ENCODE data around the gene ORC3. TPM values are rescaled to one million over a fixed set of nuclear protein-coding genes. Genes with fewer than 3 reads are reported as not detected.

Gene ORC3
- total and polyA plus RNA-seq, 10 of the 15 experiments (the other 5 are each of a cell fraction or from before 2014, with no cell fraction given) = 27.2 to 76.3 (median 54.6) TPM

DNA sequence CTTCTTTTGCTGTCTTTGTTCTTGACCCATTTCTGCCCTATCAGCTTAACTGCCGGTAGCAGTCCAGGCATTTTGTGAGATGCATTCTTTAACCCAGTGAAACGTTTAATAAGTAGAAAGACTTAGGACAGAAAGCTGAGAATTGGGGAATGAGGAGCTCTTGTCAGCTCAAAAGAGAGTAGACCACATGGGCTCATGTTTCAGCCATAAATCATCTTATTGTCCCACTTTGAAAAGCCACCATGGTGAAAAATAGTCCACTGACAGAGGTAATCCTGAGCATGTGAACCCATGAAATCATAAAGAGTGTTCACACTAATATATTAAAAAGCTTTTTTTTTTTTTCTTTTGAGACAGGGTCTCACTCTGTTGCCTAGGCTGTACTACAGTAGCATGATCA, 16.3 kb downstream of the ORC3 start:
- H3K9ac ChIP-seq (ENCODE audit: control insufficient read depth, insufficient read depth, low read length) = no peak overlapping the region
- no peak overlapping the region for H3K27ac ChIP-seq (ENCODE audit: control insufficient read depth, insufficient read depth)
- H3K4me2 ChIP-seq (ENCODE audit: control insufficient read depth, insufficient read depth) = no peak overlapping the region
- peaks cover 0 to 3% of the 10 kb centered on the region in 2 experiments; a peak in 3 of 4 replicates for H3K36me3 ChIP-seq (ENCODE audit: control insufficient read depth in 2 of 2, insufficient read depth in 2 of 2, low read length in 1 of 2)
- no peaks in the 10 kb centered on the region for H3K4me1 ChIP-seq (ENCODE audit: control insufficient read depth, insufficient read depth, low read length)
- H3K9me3 ChIP-seq (replicated peaks; ENCODE audit: control insufficient read depth, insufficient read depth, low read length) = no peaks in the 10 kb centered on the region
- WGBS (ENCODE audit: insufficient coverage, insufficient replicate concordance, low lambda C conversion rate, missing lambda C conversion rate) = 97% methylated on average over 2 of the region's 2 CpGs
- ChIA-PET RAD21 (ENCODE audit: unreplicated experiment) (interaction anchor here (1.1 kb wide), 1 partner anchor 17 kb away, joined by 3 read pairs; the partner anchor contains the start of genes ORC3 and RARS2), CTCF (interaction anchor here (0.6 to 3.3 kb wide), 5 partner anchors 10 to 1462 kb away, joined by 4 to 12 read pairs (median 5); partner anchors contain the start of genes ORC3 and RARS2), SMC1A (ENCODE audit: uncharacterized antibody, unreplicated experiment) (interaction anchor here (0.6 to 1.4 kb wide), 3 partner anchors 10 to 194 kb away, joined by 3 to 7 read pairs (median 4); no protein-coding TSS in a partner anchor), POLR2A (interaction anchor here (0.6 to 1.5 kb wide), 2 partner anchors 10 to 47 kb away, joined by 4 read pairs; no protein-coding TSS in a partner anchor)
- no TSS peak for BruUV-seq (replicated peaks)
- no peak for DNase-seq (ENCODE audit: low read depth, low spot score)
- no peak overlapping the region for H2AFZ ChIP-seq (ENCODE audit: control insufficient read depth, low read depth, low read length)
- no peaks in the 10 kb centered on the region for H3K79me2 ChIP-seq (ENCODE audit: control insufficient read depth, insufficient read depth, low read length)
- H3K4me3 ChIP-seq = no peak overlapping the region
- H3K27me3 ChIP-seq (replicated peaks in 1 of 2; ENCODE audit: control insufficient read depth in 2 of 2, insufficient read depth in 2 of 2, low read length in 1 of 2) = no peaks in the 10 kb centered on the region
- intact Hi-C loops (cut with micrococcal nuclease; ENCODE audit: unreplicated experiment) (no loop called here), in situ Hi-C loops (cut with MboI) (no loop called here)
- FAIRE-seq = no peak
- no peaks in the 10 kb centered on the region for H4K20me1 ChIP-seq (ENCODE audit: control insufficient read depth, insufficient read depth)
- no peak for ATAC-seq
- no peak for TF ChIP-seq CEBPB (IDR thresholded peaks at IDR 0.05; ENCODE audit: borderline replicate concordance in 1 of 2, low read depth in 2 of 2, low read length in 2 of 2)
- no peak for TF ChIP-seq ZSCAN29 (IDR thresholded peaks at IDR 0.05)
- no peak for TF ChIP-seq GABPA (IDR thresholded peaks at IDR 0.05; ENCODE audit: low read depth)
- no peak for TF ChIP-seq CHD4 (IDR thresholded peaks at IDR 0.05)
- TF ChIP-seq, protein P1, sequence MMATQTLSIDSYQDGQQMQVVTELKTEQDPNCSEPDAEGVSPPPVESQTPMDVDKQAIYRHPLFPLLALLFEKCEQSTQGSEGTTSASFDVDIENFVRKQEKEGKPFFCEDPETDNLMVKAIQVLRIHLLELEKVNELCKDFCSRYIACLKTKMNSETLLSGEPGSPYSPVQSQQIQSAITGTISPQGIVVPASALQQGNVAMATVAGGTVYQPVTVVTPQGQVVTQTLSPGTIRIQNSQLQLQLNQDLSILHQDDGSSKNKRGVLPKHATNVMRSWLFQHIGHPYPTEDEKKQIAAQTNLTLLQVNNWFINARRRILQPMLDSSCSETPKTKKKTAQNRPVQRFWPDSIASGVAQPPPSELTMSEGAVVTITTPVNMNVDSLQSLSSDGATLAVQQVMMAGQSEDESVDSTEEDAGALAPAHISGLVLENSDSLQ (IDR thresholded peaks at IDR 0.05) = no peak
- TF ChIP-seq, protein P2, sequence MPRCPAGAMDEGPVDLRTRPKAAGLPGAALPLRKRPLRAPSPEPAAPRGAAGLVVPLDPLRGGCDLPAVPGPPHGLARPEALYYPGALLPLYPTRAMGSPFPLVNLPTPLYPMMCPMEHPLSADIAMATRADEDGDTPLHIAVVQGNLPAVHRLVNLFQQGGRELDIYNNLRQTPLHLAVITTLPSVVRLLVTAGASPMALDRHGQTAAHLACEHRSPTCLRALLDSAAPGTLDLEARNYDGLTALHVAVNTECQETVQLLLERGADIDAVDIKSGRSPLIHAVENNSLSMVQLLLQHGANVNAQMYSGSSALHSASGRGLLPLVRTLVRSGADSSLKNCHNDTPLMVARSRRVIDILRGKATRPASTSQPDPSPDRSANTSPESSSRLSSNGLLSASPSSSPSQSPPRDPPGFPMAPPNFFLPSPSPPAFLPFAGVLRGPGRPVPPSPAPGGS (IDR thresholded peaks at IDR 0.05; ENCODE audit: borderline replicate concordance, insufficient read depth, low read depth, low read length, poor library complexity, severe bottlenecking) = no peak
- TF ChIP-seq CHD2 (IDR thresholded peaks at IDR 0.05; ENCODE audit: borderline replicate concordance, low read depth, low read length) = no peak
- no peak for TF ChIP-seq HDAC6 (IDR thresholded peaks at IDR 0.05; ENCODE audit: unreplicated experiment)
- no peak for TF ChIP-seq SREBF2 (IDR thresholded peaks at IDR 0.05; ENCODE audit: low read length)
- TF ChIP-seq GATAD2B (conservative IDR thresholded peaks at IDR 0.05; ENCODE audit: low read depth) = no peak
- TF ChIP-seq ZBED1 (IDR thresholded peaks at IDR 0.05; ENCODE audit: borderline replicate concordance) = no peak
- no peak for TF ChIP-seq SMAD1 (IDR thresholded peaks at IDR 0.05; ENCODE audit: low read depth, partially characterized antibody)
- no peak for TF ChIP-seq EED (IDR thresholded peaks at IDR 0.05; ENCODE audit: low read depth)
- no peak for TF ChIP-seq POU2F2 (IDR thresholded peaks at IDR 0.05; ENCODE audit: borderline replicate concordance, low read depth, low read length)
- no peak for TF ChIP-seq YY1 (IDR thresholded peaks at IDR 0.05; ENCODE audit: low read depth, low read length)
- no peak for TF ChIP-seq SPI1 (IDR thresholded peaks at IDR 0.05; ENCODE audit: borderline replicate concordance, insufficient read depth, low read depth, low read length)
- no peak for TF ChIP-seq IKZF2 (IDR thresholded peaks at IDR 0.05)
